CD4-positive, alpha-beta T cell (primary cell): Measurements from ENCODE around the gene FAM81B. TPM values are rescaled to one million over a fixed set of nuclear protein-coding genes. Genes with fewer than 3 reads are reported as not detected.

Experiments used
- ATAC-seq: fragments of 200-7000 bp; cut with Tn5 transposase; one replicate; pipeline ENCODE4 v1.10.0; 2022; ENCODE audit warnings: mild to moderate bottlenecking; ENCODE audit not compliant: poor library complexity
- CTCF ChIA-PET: fragments of 350-600 bp; sonication (Branson Sonifier 250); formaldehyde crosslinking; loops from one replicate; lab custom pipeline; 2021; ENCODE audit warnings: antibody characterized with exemption, inconsistent platforms; lab: Charles Lee
- POLR2A ChIA-PET: fragments of 350-600 bp; sonication (Branson Sonifier 250); formaldehyde crosslinking; loops from one replicate; lab custom pipeline; 2021; ENCODE audit warnings: antibody characterized with exemption, inconsistent platforms; lab: Charles Lee
- DNase-seq, 14 experiments: peaks; one replicate each; pipeline ENCODE4 v3.0.0-alpha.2; 2013 to 2020; ENCODE audit warnings: mixed read lengths in 2 of 14
- H3K27ac ChIP-seq, 2 donors: one replicate each; pipeline versions ENCODE4 v1.5.1 to v1.7.0; 2013; ENCODE audit warnings: low read length in 2 of 2, low read depth in 1 of 2, mild to moderate bottlenecking in 1 of 2
- H3K27me3 ChIP-seq, 2 experiments: 1 replicate in 1 of 2; 2 replicates in 1 of 2; pipeline versions ENCODE4 v1.6.1 to v1.7.0; 2013; ENCODE audit warnings: low read length in 2 of 2, control low read depth in 1 of 2, mild to moderate bottlenecking in 1 of 2, moderate library complexity in 1 of 2; ENCODE audit not compliant: insufficient read depth in 2 of 2, control insufficient read depth in 1 of 2
- H3K36me3 ChIP-seq: one replicate; pipeline ENCODE4 v1.6.1; 2013; ENCODE audit warnings: low read length, control low read depth; ENCODE audit not compliant: insufficient read depth
- H3K4me1 ChIP-seq: one replicate; pipeline ENCODE4 v1.6.1; 2013; ENCODE audit warnings: low read length, control low read depth; ENCODE audit not compliant: insufficient read depth
- H3K4me3 ChIP-seq: one replicate; pipeline ENCODE4 v1.5.1; 2013; ENCODE audit warnings: mild to moderate bottlenecking, low read length, moderate library complexity
- H3K9me3 ChIP-seq, 2 experiments: 1 replicate in 1 of 2; 2 replicates in 1 of 2; pipeline versions ENCODE4 v1.6.1 to v1.7.0; 2013; ENCODE audit warnings: low read length in 2 of 2, mild to moderate bottlenecking in 2 of 2, control low read depth in 1 of 2, moderate library complexity in 1 of 2; ENCODE audit not compliant: control insufficient read depth in 1 of 2, insufficient read depth in 1 of 2
- H3K27ac Mint-ChIP-seq: one replicate; pipeline ENCODE4 v1.8.0; 2020; ENCODE audit warnings: mixed read lengths
- H3K27me3 Mint-ChIP-seq: one replicate; pipeline ENCODE4 v1.8.0; 2021; ENCODE audit warnings: mixed read lengths
- H3K36me3 Mint-ChIP-seq: one replicate; pipeline ENCODE4 v1.8.0; 2021; ENCODE audit warnings: low read depth, mixed read lengths
- H3K4me1 Mint-ChIP-seq: one replicate; pipeline ENCODE4 v1.8.0; 2021; ENCODE audit warnings: low read depth, mixed read lengths
- H3K4me3 Mint-ChIP-seq: one replicate; pipeline ENCODE4 v1.8.0; 2020; ENCODE audit warnings: mild to moderate bottlenecking, mixed read lengths
- H3K9me3 Mint-ChIP-seq: one replicate; pipeline ENCODE4 v1.8.0; 2020; ENCODE audit warnings: mixed read lengths
- CTCF ChIP-seq: fragments of 200-600 bp; IDR thresholded peaks from one replicate; pipeline ENCODE4 v1.8.0; 2022; ENCODE audit warnings: antibody characterized with exemption, mild to moderate bottlenecking
- intact Hi-C, 2 experiments: fragments of 100-400 bp; cut with DNase I in 1 of 2; cut with micrococcal nuclease in 1 of 2; formaldehyde crosslinking; loops; one replicate each; pipeline versions ENCODE4 v1.15.1 to v1.9.0; 2023 to 2025; cut with DNase I, micrococcal nuclease
- total RNA-seq, 174 experiments: library from RNA in 2 of 174; stranded (reverse) in 2 of 174; gene quantifications; one replicate each; pipeline ENCODE4 v1.2.3 and lab custom pipeline; 2021 to 2026

Gene FAM81B
- total RNA-seq, 2 experiments from 2014 or later, result not detected

GRCh38 chr5:95422838-95423237, 31.7 kb downstream of the FAM81B start:
- Mint-ChIP-seq H3K27ac (no peak overlapping the region), H3K36me3 (no peaks in the 10 kb centered on the region), H3K4me3 (no peak overlapping the region), H3K9me3 (no peaks in the 10 kb centered on the region), H3K27me3 (peaks cover 14% of the 10 kb centered on the region), H3K4me1 (no peaks in the 10 kb centered on the region)
- ATAC-seq, result no peak
- DNase-seq, result no peak
- no peaks in the 10 kb centered on the region for H3K4me1 ChIP-seq
- TF ChIP-seq CTCF, result no peak
- POLR2A ChIA-PET, result no interaction called here
- H3K27ac ChIP-seq, result no peak overlapping the region
- CTCF ChIA-PET, result no interaction called here
- H3K36me3 ChIP-seq, result no peaks in the 10 kb centered on the region
- intact Hi-C loops, result no loop called here
- no peaks in the 10 kb centered on the region for H3K9me3 ChIP-seq
- no peaks in the 10 kb centered on the region for H3K27me3 ChIP-seq
- H3K4me3 ChIP-seq, result no peak overlapping the region

- no peak overlapping the region for H3K27ac Mint-ChIP-seq
- Histone ChIP-seq H3K4me3 (no peak overlapping the region), H3K4me1 (no peaks in the 10 kb centered on the region), H3K27ac (no peak overlapping the region), H3K27me3 (no peaks in the 10 kb centered on the region), H3K36me3 (no peaks in the 10 kb centered on the region), H3K9me3 (no peaks in the 10 kb centered on the region)
- intact Hi-C loops, result no loop called here
- CTCF ChIA-PET, result no interaction called here
- peaks cover 15% of the 10 kb centered on the region for H3K27me3 Mint-ChIP-seq
- H3K9me3 Mint-ChIP-seq, result no peaks in the 10 kb centered on the region
- no peak for ATAC-seq
- POLR2A ChIA-PET, result no interaction called here
- no peaks in the 10 kb centered on the region for H3K4me1 Mint-ChIP-seq
- no peak for DNase-seq
- no peak overlapping the region for H3K4me3 Mint-ChIP-seq
- TF ChIP-seq CTCF, result no peak
- no peaks in the 10 kb centered on the region for H3K36me3 Mint-ChIP-seq
Measured at GRCh38 chr5:95424016-95424415, 32.9 kb downstream of the FAM81B start.

- intact Hi-C loops, result no loop called here
- H3K4me3 Mint-ChIP-seq, result no peak overlapping the region
- ATAC-seq (no peak), DNase-seq (no peak)
- no peaks in the 10 kb centered on the region for H3K4me1 Mint-ChIP-seq
- ChIA-PET CTCF (no interaction called here), POLR2A (no interaction called here)
- no peaks in the 10 kb centered on the region for H3K9me3 Mint-ChIP-seq
- peaks cover 20% of the 10 kb centered on the region for H3K27me3 Mint-ChIP-seq
- no peak overlapping the region for H3K27ac Mint-ChIP-seq
- Histone ChIP-seq H3K4me1 (no peaks in the 10 kb centered on the region), H3K4me3 (no peak overlapping the region), H3K36me3 (no peaks in the 10 kb centered on the region), H3K27me3 (no peaks in the 10 kb centered on the region), H3K27ac (no peak overlapping the region), H3K9me3 (no peaks in the 10 kb centered on the region)
- no peak for TF ChIP-seq CTCF
- no peaks in the 10 kb centered on the region for H3K36me3 Mint-ChIP-seq
Measured at GRCh38 chr5:95424526-95424925, 33.4 kb downstream of the FAM81B start.
